Fibroblast of lung (primary cell): ENCODE measurements around the gene TPO. TPM values are rescaled to one million over a fixed set of nuclear protein-coding genes. Genes with fewer than 3 reads are reported as not detected.
A peak's percentile ranks its signal among the peaks of the same experiment; 100 is the strongest.

Experiments
- DNase-seq, 2 donors: peaks; one replicate each; pipeline versions ENCODE4 v3.0.0 to v3.0.0-alpha.2; 2010; ENCODE audit warnings: low read depth in 2 of 2
- H2AFZ ChIP-seq: 2 replicates; pipeline ENCODE4 v1.5.1; 2012; ENCODE audit warnings: low read length, control low read depth, inconsistent platforms
- H3K27ac ChIP-seq: 2 replicates; pipeline ENCODE4 v1.5.1; 2011; ENCODE audit warnings: low read length, control low read depth; ENCODE audit not compliant: insufficient read depth
- H3K27me3 ChIP-seq: 2 replicates; pipeline ENCODE4 v1.5.1; 2011; ENCODE audit warnings: mild to moderate bottlenecking, low read length; ENCODE audit not compliant: control insufficient read depth, insufficient read depth
- H3K36me3 ChIP-seq: 2 replicates; pipeline ENCODE4 v1.5.1; 2011; ENCODE audit warnings: low read length; ENCODE audit not compliant: control insufficient read depth, insufficient read depth
- H3K4me1 ChIP-seq: 2 replicates; pipeline ENCODE4 v1.5.1; 2011; ENCODE audit warnings: low read length; ENCODE audit not compliant: control insufficient read depth, insufficient read depth; ENCODE audit errors: extremely low read depth
- H3K4me2 ChIP-seq: 2 replicates; pipeline ENCODE4 v1.5.1; 2011; ENCODE audit warnings: low read length, control low read depth; ENCODE audit not compliant: insufficient read depth; ENCODE audit errors: extremely low read depth
- H3K4me3 ChIP-seq, 4 experiments: fragments of 200-600 bp in 1 of 4; sonication (generic) in 1 of 4; replicated peaks in 1 of 4; 2 replicates each; pipeline ENCODE4 v1.5.1; 2011 to 2016; ENCODE audit warnings: low read length in 4 of 4, low read depth in 3 of 4, mild to moderate bottlenecking in 3 of 4, control low read depth in 2 of 4, inconsistent platforms in 1 of 4, mixed read lengths in 1 of 4; ENCODE audit not compliant: insufficient read depth in 1 of 4; ENCODE audit errors: control extremely low read depth in 1 of 4
- H3K79me2 ChIP-seq: 2 replicates; pipeline ENCODE4 v1.5.1; 2012; ENCODE audit warnings: mild to moderate bottlenecking, low read length, inconsistent platforms; ENCODE audit not compliant: control insufficient read depth, insufficient read depth
- H3K9ac ChIP-seq: 2 replicates; pipeline ENCODE4 v1.5.1; 2011; ENCODE audit warnings: mild to moderate bottlenecking, low read length, control low read depth; ENCODE audit not compliant: insufficient read depth
- H3K9me3 ChIP-seq: 2 replicates; pipeline ENCODE4 v1.5.1; 2012; ENCODE audit warnings: low read depth, low read length; ENCODE audit not compliant: control insufficient read depth, insufficient read depth
- H4K20me1 ChIP-seq: 2 replicates; pipeline ENCODE4 v1.5.1; 2011; ENCODE audit warnings: low read length; ENCODE audit not compliant: control insufficient read depth, insufficient read depth; ENCODE audit errors: extremely low read depth
- EZH2 ChIP-seq: IDR thresholded peaks from 2 replicates; pipeline ENCODE4 v1.5.1; 2012; ENCODE audit warnings: low read length, control low read depth, mild to moderate bottlenecking; ENCODE audit errors: missing control alignments
- polyA plus RNA-seq, 2 donors: library from polyadenylated mRNA; depleted of rRNA in 1 of 2; stranded (reverse) in 1 of 2; unstranded in 1 of 2; fragments of >200 nt; gene quantifications; 2 replicates each; pipeline ENCODE4 v1.2.1, GENCODE V29; 2011 to 2012; ENCODE audit warnings: missing spikeins in 1 of 2
- total RNA-seq: library from RNA; depleted of rRNA; stranded (reverse); fragments of >200 nt; gene quantifications from 2 replicates; pipeline ENCODE4 v1.2.1, GENCODE V29; 2014
- TF ChIP-seq, protein P1 (sequence below), 2 donors: IDR thresholded peaks in 1 of 2; conservative IDR thresholded peaks in 1 of 2; 1 replicate in 1 of 2; 2 replicates in 1 of 2; pipeline ENCODE4 v1.5.1; 2011 to 2012; ENCODE audit warnings: low read length in 2 of 2, control low read depth in 1 of 2, inconsistent platforms in 1 of 2, low read depth in 1 of 2, mild to moderate bottlenecking in 1 of 2

Gene TPO
- total and polyA plus RNA-seq, 2 donors (not counting 1 experiment from before 2014, with no cell fraction given): not detected

DNA sequence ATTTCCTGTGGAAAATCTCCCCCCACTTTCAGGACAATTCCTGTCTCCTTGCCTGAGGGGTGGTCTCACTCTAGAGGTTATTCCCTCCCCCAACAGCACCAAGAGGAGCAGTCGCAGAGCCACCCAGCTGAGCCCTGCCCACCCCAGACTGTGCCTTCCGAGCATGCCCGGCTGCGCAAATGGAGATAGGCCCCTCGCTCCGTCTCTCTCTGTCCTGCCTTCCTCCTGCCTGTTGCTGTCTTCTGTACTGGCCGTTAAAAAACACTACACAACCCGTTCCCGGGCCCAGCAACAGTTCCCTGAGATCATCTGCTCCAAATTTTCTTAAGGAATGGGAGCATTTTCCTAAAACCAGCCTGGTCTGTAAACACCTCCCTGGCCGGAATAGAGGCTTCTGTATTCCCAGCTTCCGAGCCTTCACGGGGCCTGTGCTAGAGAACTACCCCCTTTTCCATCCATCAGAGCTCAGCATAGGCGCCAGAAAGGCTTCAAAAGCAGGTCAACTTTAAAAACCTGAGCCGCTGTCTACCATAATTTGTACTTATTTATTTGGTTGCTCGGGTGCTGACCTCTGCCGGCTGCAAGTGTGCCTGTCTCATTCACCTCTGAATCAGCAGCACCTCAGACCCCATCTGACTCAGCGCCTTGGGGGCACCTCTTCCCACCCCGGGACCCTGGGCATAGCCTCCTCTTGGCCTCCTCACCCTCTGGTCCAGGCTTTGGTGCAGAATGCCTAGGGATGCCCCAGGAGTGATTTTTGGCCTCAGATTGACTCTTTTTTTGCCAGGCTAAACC lies 171.6 kb downstream of the TPO start:
- TF ChIP-seq, protein P1, sequence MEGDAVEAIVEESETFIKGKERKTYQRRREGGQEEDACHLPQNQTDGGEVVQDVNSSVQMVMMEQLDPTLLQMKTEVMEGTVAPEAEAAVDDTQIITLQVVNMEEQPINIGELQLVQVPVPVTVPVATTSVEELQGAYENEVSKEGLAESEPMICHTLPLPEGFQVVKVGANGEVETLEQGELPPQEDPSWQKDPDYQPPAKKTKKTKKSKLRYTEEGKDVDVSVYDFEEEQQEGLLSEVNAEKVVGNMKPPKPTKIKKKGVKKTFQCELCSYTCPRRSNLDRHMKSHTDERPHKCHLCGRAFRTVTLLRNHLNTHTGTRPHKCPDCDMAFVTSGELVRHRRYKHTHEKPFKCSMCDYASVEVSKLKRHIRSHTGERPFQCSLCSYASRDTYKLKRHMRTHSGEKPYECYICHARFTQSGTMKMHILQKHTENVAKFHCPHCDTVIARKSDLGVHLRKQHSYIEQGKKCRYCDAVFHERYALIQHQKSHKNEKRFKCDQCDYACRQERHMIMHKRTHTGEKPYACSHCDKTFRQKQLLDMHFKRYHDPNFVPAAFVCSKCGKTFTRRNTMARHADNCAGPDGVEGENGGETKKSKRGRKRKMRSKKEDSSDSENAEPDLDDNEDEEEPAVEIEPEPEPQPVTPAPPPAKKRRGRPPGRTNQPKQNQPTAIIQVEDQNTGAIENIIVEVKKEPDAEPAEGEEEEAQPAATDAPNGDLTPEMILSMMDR (conservative IDR thresholded peaks at IDR 0.05 in 1 of 2, IDR thresholded peaks at IDR 0.05 in 1 of 2; ENCODE audit: low read depth in 1 of 2, low read length in 2 of 2): peak in 1 of 2 donors; percentile 29
- TF ChIP-seq EZH2: no peak
- Histone ChIP-seq H2AFZ (no peak overlapping the region), H3K4me1 (no peaks in the 10 kb centered on the region), H3K27ac (no peak overlapping the region), H3K9me3 (no peaks in the 10 kb centered on the region), H3K9ac (no peak overlapping the region), H3K27me3 (no peaks in the 10 kb centered on the region), H3K4me3 (no peak overlapping the region), H3K36me3 (no peaks in the 10 kb centered on the region), H3K4me2 (no peak overlapping the region), H3K79me2 (no peaks in the 10 kb centered on the region), H4K20me1 (no peaks in the 10 kb centered on the region)
- peak in 1 of 2 donors; percentile 34 for DNase-seq

DNA sequence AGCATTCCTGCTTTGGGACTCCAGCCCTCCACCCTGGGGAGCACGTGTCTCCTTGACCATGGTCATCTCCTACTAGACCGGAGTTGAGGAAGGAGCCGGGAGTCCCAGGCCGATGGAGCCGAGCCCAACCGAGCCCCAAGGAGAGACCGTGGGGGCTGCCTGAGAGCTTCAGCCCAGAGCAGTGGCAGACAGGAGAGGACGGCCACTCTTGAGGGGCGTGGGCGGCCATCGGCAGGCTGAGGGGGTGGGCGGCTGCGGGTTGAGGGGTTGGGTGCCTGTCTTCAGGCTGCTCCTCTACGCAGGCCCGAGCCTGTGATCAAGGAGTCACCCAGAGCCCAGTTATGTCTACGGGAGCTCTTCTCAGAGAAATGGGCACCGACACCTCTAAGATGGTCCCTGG lies 172.4 kb downstream of the TPO start:
- H3K27ac ChIP-seq: no peak overlapping the region
- H3K36me3 ChIP-seq: no peaks in the 10 kb centered on the region
- H2AFZ ChIP-seq: no peak overlapping the region
- no peak overlapping the region for H3K9ac ChIP-seq
- no peaks in the 10 kb centered on the region for H3K9me3 ChIP-seq
- TF ChIP-seq, protein P1 (conservative IDR thresholded peaks at IDR 0.05 in 1 of 2, IDR thresholded peaks at IDR 0.05 in 1 of 2; ENCODE audit: low read depth in 1 of 2, low read length in 2 of 2): no peak
- no peak for TF ChIP-seq EZH2
- H3K27me3 ChIP-seq: no peaks in the 10 kb centered on the region
- no peak overlapping the region for H3K4me3 ChIP-seq
- DNase-seq: no peak
- H4K20me1 ChIP-seq: no peaks in the 10 kb centered on the region
- H3K4me1 ChIP-seq: no peaks in the 10 kb centered on the region
- no peaks in the 10 kb centered on the region for H3K79me2 ChIP-seq
- no peak overlapping the region for H3K4me2 ChIP-seq

DNA sequence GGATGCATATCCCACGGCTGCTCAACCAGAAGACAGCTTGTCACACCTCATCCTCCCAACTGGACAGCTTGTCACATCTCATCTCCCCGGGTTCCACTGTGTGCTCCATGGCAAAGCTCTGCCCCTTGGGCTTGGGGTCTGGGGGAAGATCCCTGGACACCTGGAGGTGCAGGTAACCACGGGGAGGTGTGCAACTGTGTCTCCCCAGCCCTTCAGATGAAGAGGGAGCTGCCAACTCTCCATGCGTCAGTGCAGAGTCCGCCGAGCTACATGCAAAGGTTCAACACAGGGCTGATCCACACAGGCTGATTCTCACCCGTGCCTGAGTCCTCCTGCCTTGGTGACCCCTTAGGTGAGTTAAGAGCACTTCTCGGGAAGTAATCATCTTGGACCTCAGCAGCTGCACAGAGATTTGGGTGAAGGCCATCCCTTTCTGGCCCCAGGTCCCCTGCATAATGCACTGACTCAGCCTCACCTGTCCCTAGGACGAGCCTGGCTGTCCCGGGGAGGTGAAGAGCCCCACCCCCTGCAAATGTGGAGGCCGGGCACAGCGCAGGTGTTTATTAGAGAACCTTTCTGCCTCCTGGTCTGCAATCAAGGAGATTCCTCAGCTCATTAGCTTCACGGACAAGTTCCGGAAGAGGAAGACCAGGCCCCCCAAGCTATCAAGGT lies 173.1 kb downstream of the TPO start:
- Histone ChIP-seq H3K4me1 (no peaks in the 10 kb centered on the region), H3K9ac (no peak overlapping the region), H3K79me2 (no peaks in the 10 kb centered on the region), H2AFZ (no peak overlapping the region), H3K27ac (no peak overlapping the region), H3K4me2 (no peak overlapping the region), H4K20me1 (no peaks in the 10 kb centered on the region), H3K36me3 (no peaks in the 10 kb centered on the region), H3K27me3 (no peaks in the 10 kb centered on the region), H3K4me3 (no peak overlapping the region), H3K9me3 (no peaks in the 10 kb centered on the region)
- no peak for DNase-seq
- TF ChIP-seq EZH2: no peak
- TF ChIP-seq, protein P1 (conservative IDR thresholded peaks at IDR 0.05 in 1 of 2, IDR thresholded peaks at IDR 0.05 in 1 of 2; ENCODE audit: low read depth in 1 of 2, low read length in 2 of 2): no peak
